Glutamatergic neuron (in vitro differentiated cells): ENCODE data around the gene CCR5. TPM values are rescaled to one million over a fixed set of nuclear protein-coding genes. Genes with fewer than 3 reads are reported as not detected.

Experiments
- DNase-seq: peaks from one replicate; pipeline ENCODE4 v3.0.0; 2022
- H3K27ac Mint-ChIP-seq: one replicate; pipeline ENCODE4 v1.8.0; 2020; ENCODE audit warnings: mild to moderate bottlenecking, mixed read lengths, inconsistent platforms; ENCODE audit not compliant: unreplicated experiment
- H3K27me3 Mint-ChIP-seq: one replicate; pipeline ENCODE4 v1.8.0; 2020; ENCODE audit warnings: mild to moderate bottlenecking, moderate library complexity, mixed read lengths, inconsistent platforms; ENCODE audit not compliant: unreplicated experiment
- H3K36me3 Mint-ChIP-seq: one replicate; pipeline ENCODE4 v1.8.0; 2020; ENCODE audit warnings: mild to moderate bottlenecking, mixed read lengths, inconsistent platforms; ENCODE audit not compliant: unreplicated experiment
- H3K4me1 Mint-ChIP-seq: one replicate; pipeline ENCODE4 v1.8.0; 2020; ENCODE audit warnings: mild to moderate bottlenecking, low read depth, mixed read lengths, inconsistent platforms; ENCODE audit not compliant: unreplicated experiment
- H3K4me3 Mint-ChIP-seq: one replicate; pipeline ENCODE4 v1.8.0; 2020; ENCODE audit warnings: mild to moderate bottlenecking, mixed read lengths, inconsistent platforms; ENCODE audit not compliant: unreplicated experiment
- H3K9me3 Mint-ChIP-seq: one replicate; pipeline ENCODE4 v1.8.0; 2020; ENCODE audit warnings: mild to moderate bottlenecking, moderate library complexity, mixed read lengths, inconsistent platforms; ENCODE audit not compliant: unreplicated experiment
- CTCF ChIP-seq: fragments of 200-600 bp; sonication (generic); IDR thresholded peaks from one replicate; pipeline ENCODE4 v1.5.0; 2021; ENCODE audit not compliant: partially characterized antibody, unreplicated experiment
- total RNA-seq: library from RNA; stranded (reverse); fragmentation: NEBNext Ultra II Directional; extraction: Animal tissue kit (Norgen Biotek cat#: 25700); gene quantifications from one replicate; pipeline ENCODE4 v1.2.1, GENCODE V29; 2021; ENCODE audit not compliant: unreplicated experiment

Gene CCR5
- total RNA-seq, 1 donor from 2014 or later, result not detected

GRCh38 chr3:46395210-46395661 lies 24.5 kb downstream of the CCR5 start:
- peaks cover 2% of the 10 kb centered on the region for H3K9me3 Mint-ChIP-seq
- H3K27ac Mint-ChIP-seq, result no peak overlapping the region
- H3K4me1 Mint-ChIP-seq, result no peaks in the 10 kb centered on the region
- H3K27me3 Mint-ChIP-seq, result peaks cover 2% of the 10 kb centered on the region
- TF ChIP-seq CTCF, result no peak
- H3K36me3 Mint-ChIP-seq, result no peaks in the 10 kb centered on the region
- no peak overlapping the region for H3K4me3 Mint-ChIP-seq
- DNase-seq, result no peak

GRCh38 chr3:46395766-46396530 lies 25.2 kb downstream of the CCR5 start:
- TF ChIP-seq CTCF, result no peak
- no peak for DNase-seq
- Mint-ChIP-seq H3K36me3 (no peaks in the 10 kb centered on the region), H3K9me3 (peaks cover 2% of the 10 kb centered on the region), H3K27ac (no peak overlapping the region), H3K4me1 (no peaks in the 10 kb centered on the region), H3K4me3 (no peak overlapping the region), H3K27me3 (peaks cover 2% of the 10 kb centered on the region)

GRCh38 chr3:46397111-46397510 lies 26.4 kb downstream of the CCR5 start:
- peaks cover 2% of the 10 kb centered on the region for H3K9me3 Mint-ChIP-seq
- H3K27ac Mint-ChIP-seq, result no peak overlapping the region
- H3K36me3 Mint-ChIP-seq, result no peaks in the 10 kb centered on the region
- TF ChIP-seq CTCF, result no peak
- no peak overlapping the region for H3K4me3 Mint-ChIP-seq
- no peak for DNase-seq
- peaks cover 2% of the 10 kb centered on the region for H3K27me3 Mint-ChIP-seq
- H3K4me1 Mint-ChIP-seq, result no peaks in the 10 kb centered on the region

GRCh38 chr3:46398186-46398955 lies 27.6 kb downstream of the CCR5 start:
- peaks cover 2% of the 10 kb centered on the region for H3K9me3 Mint-ChIP-seq
- no peaks in the 10 kb centered on the region for H3K27me3 Mint-ChIP-seq
- H3K4me1 Mint-ChIP-seq, result no peaks in the 10 kb centered on the region
- DNase-seq, result no peak
- H3K4me3 Mint-ChIP-seq, result no peak overlapping the region
- H3K36me3 Mint-ChIP-seq, result no peaks in the 10 kb centered on the region
- H3K27ac Mint-ChIP-seq, result no peak overlapping the region
- TF ChIP-seq CTCF, result no peak

GRCh38 chr3:46399098-46399497 lies 28.4 kb downstream of the CCR5 start:
- DNase-seq, result no peak
- no peaks in the 10 kb centered on the region for H3K36me3 Mint-ChIP-seq
- no peaks in the 10 kb centered on the region for H3K4me1 Mint-ChIP-seq
- no peaks in the 10 kb centered on the region for H3K9me3 Mint-ChIP-seq
- TF ChIP-seq CTCF, result no peak
- no peaks in the 10 kb centered on the region for H3K27me3 Mint-ChIP-seq
- H3K4me3 Mint-ChIP-seq, result no peak overlapping the region
- no peak overlapping the region for H3K27ac Mint-ChIP-seq
